OCI-LY1 (cell line): ENCODE data around the gene SIRT6.

Experiments
- H2AFZ ChIP-seq: fragments of 200-600 bp; sonication (generic), shearing (Covaris generic); 2 replicates; pipeline ENCODE4 v1.6.0; 2014; ENCODE audit warnings: antibody characterized with exemption, mild to moderate bottlenecking, low read length
- H3F3A ChIP-seq: fragments of 200-600 bp; sonication (generic), shearing (Covaris generic); 2 replicates; pipeline ENCODE4 v1.6.0; 2014; ENCODE audit warnings: mild to moderate bottlenecking, antibody characterized with exemption, low read length, moderate library complexity; ENCODE audit not compliant: insufficient read depth
- H3K27ac ChIP-seq: fragments of 200-600 bp; sonication (generic); 2 replicates; pipeline ENCODE4 v1.5.1; 2014; ENCODE audit warnings: low read length, mixed run types, mild to moderate bottlenecking, low read depth; ENCODE audit not compliant: poor library complexity, severe bottlenecking
- H3K27me3 ChIP-seq: fragments of 200-600 bp; sonication (generic); 2 replicates; pipeline ENCODE4 v1.6.0; 2014; ENCODE audit warnings: antibody characterized with exemption, mild to moderate bottlenecking, low read length, moderate library complexity; ENCODE audit not compliant: insufficient read depth
- H3K36me3 ChIP-seq: fragments of 200-600 bp; sonication (generic); 2 replicates; pipeline ENCODE4 v1.6.1; 2014; ENCODE audit warnings: mild to moderate bottlenecking, antibody characterized with exemption, low read length, moderate library complexity, mixed read lengths; ENCODE audit not compliant: insufficient read depth
- H3K4me1 ChIP-seq: fragments of 200-600 bp; sonication (generic); 2 replicates; pipeline ENCODE4 v1.5.1; 2014; ENCODE audit warnings: mild to moderate bottlenecking, low read length, moderate library complexity; ENCODE audit not compliant: insufficient read depth, severe bottlenecking
- H3K4me2 ChIP-seq: fragments of 200-600 bp; sonication (generic), shearing (Covaris generic); 2 replicates; pipeline ENCODE4 v1.6.1; 2014; ENCODE audit warnings: low read length
- H3K4me3 ChIP-seq: fragments of 200-600 bp; sonication (generic); 2 replicates; pipeline ENCODE4 v1.5.1; 2014; ENCODE audit warnings: low read length, low read depth, mild to moderate bottlenecking, mixed read lengths; ENCODE audit not compliant: poor library complexity, severe bottlenecking
- H3K79me2 ChIP-seq: fragments of 200-600 bp; shearing (Covaris generic); 2 replicates; pipeline ENCODE4 v1.6.1; 2016; ENCODE audit warnings: mixed run types, low read length, mixed read lengths; ENCODE audit not compliant: insufficient read depth
- H3K9ac ChIP-seq: fragments of 200-600 bp; sonication (generic), shearing (Covaris generic); 2 replicates; pipeline ENCODE4 v1.6.1; 2014; ENCODE audit warnings: mild to moderate bottlenecking, low read length, mixed read lengths
- H3K9me2 ChIP-seq: fragments of 200-600 bp; sonication (generic), shearing (Covaris generic); 2 replicates; pipeline ENCODE4 v1.6.1; 2014; ENCODE audit warnings: low read depth, mild to moderate bottlenecking, low read length, mixed read lengths
- H3K9me3 ChIP-seq: fragments of 200-600 bp; shearing (Covaris generic); 2 replicates; pipeline ENCODE4 v1.6.1; 2014; ENCODE audit warnings: low read length, mixed read lengths
- H4K20me1 ChIP-seq: fragments of 200-600 bp; sonication (generic), shearing (Covaris generic); 2 replicates; pipeline ENCODE4 v1.6.0; 2016; ENCODE audit warnings: mild to moderate bottlenecking, low read length; ENCODE audit not compliant: insufficient read depth
- CTCF ChIP-seq: fragments of 200-600 bp; sonication (generic), shearing (Covaris generic); IDR thresholded peaks from 2 replicates; pipeline ENCODE4 v1.5.1; 2017; ENCODE audit warnings: mild to moderate bottlenecking, antibody characterized with exemption, low read length, moderate library complexity, mixed read lengths
- EZH2 ChIP-seq: fragments of 200-600 bp; sonication (generic), shearing (Covaris generic); IDR thresholded peaks from 2 replicates; pipeline ENCODE4 v1.8.0; 2017; ENCODE audit warnings: borderline replicate concordance, mixed run types, mild to moderate bottlenecking, antibody characterized with exemption, low read length, moderate library complexity, mixed read lengths

SIRT6 gene

DNA sequence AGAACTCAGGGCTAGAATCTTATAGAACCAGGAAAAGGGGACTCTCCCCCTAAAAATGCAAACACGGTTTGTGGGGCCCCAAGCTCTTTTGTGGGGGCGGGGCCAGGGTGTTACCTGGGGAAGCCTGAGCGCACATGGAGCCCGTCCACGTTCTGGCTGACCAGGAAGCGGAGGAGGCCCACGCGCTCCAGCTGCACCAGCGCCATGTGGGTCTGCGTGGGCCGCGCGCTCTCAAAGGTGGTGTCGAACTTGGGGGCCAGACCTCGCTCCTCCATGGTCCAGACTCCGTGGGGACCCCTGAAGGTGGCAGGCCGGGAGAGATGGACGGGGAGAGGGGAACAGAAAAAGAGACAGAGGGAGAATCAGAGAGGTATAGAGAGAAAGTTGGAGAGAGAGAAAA is 3.4 kb downstream of the SIRT6 start:
- H3K36me3 ChIP-seq, result no peaks in the 10 kb centered on the region

GRCh38 chr19:4177146-4177545 is 5.2 kb downstream of the SIRT6 start:
- Histone ChIP-seq H3K9me2 (no peaks in the 10 kb centered on the region), H2AFZ (no peak overlapping the region), H3K4me1 (peaks cover 18% of the 10 kb centered on the region), H3K4me2 (no peak overlapping the region), H3K27me3 (no peaks in the 10 kb centered on the region), H3K9ac (no peak overlapping the region), H3K4me3 (no peak overlapping the region), H3K79me2 (no peaks in the 10 kb centered on the region), H3K36me3 (no peaks in the 10 kb centered on the region), H3K27ac (no peak overlapping the region), H3F3A (no peaks in the 10 kb centered on the region), H3K9me3 (no peaks in the 10 kb centered on the region), H4K20me1 (no peaks in the 10 kb centered on the region)
- no peak for TF ChIP-seq EZH2
- TF ChIP-seq CTCF, result no peak

More for the DNA sequence above, 3.4 kb downstream of the SIRT6 start:
- Histone ChIP-seq H3K9me2 (no peaks in the 10 kb centered on the region), H3K79me2 (no peaks in the 10 kb centered on the region), H2AFZ (no peak overlapping the region), H3K9me3 (no peaks in the 10 kb centered on the region), H4K20me1 (no peaks in the 10 kb centered on the region), H3K27ac (no peak overlapping the region), H3K4me1 (peaks cover 29% of the 10 kb centered on the region), H3K4me2 (no peak overlapping the region), H3K4me3 (no peak overlapping the region), H3K27me3 (no peaks in the 10 kb centered on the region), H3F3A (no peaks in the 10 kb centered on the region), H3K9ac (no peak overlapping the region)
- no peak for TF ChIP-seq EZH2
- TF ChIP-seq CTCF, result no peak

DNA sequence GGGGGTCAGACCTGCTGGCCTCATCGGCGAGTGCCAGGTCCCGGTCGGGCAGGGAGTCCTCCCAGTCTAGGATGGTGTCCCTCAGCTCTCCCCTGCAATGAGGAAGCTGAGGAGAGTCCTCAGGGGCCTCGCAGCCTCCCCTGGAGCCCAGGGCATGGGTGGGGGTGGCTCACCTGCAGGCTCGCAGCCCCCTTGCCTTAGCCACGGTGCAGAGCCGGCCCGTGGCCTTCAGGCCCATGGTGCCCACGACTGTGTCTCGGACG is 6.8 kb downstream of the SIRT6 start:
- TF ChIP-seq EZH2 (no peak), CTCF (no peak)
- H3F3A ChIP-seq, result no peaks in the 10 kb centered on the region
- H2AFZ ChIP-seq, result no peak overlapping the region
- H3K79me2 ChIP-seq, result no peaks in the 10 kb centered on the region
- H3K9me2 ChIP-seq, result no peaks in the 10 kb centered on the region
- no peak overlapping the region for H3K27ac ChIP-seq
- H3K9ac ChIP-seq, result no peak overlapping the region
- no peak overlapping the region for H3K4me3 ChIP-seq
- no peaks in the 10 kb centered on the region for H3K36me3 ChIP-seq
- H3K4me1 ChIP-seq, result peaks cover 4% of the 10 kb centered on the region
- H3K9me3 ChIP-seq, result no peaks in the 10 kb centered on the region
- H4K20me1 ChIP-seq, result no peaks in the 10 kb centered on the region
- H3K27me3 ChIP-seq, result no peaks in the 10 kb centered on the region
- H3K4me2 ChIP-seq, result no peak overlapping the region
